ENCODE results near the gene IHH.

- TF ChIP-seq CTCF (IDR thresholded peaks at IDR 0.05): no peak
- no peak for TF ChIP-seq ZFX (IDR thresholded peaks at IDR 0.05; ENCODE audit: borderline replicate concordance)
Observed at GRCh38 chr2:219054956-219055903, 5.5 kb downstream of the IHH start.

Measured in 22Rv1 (cell line).